Measurements from ENCODE around the gene TMEM39B.
"Not testable (repeated sequence)": the region's sequence is repeated elsewhere in the genome, so short reads cannot be mapped to it uniquely, and the experiment has no call there.

Gene TMEM39B

DNA sequence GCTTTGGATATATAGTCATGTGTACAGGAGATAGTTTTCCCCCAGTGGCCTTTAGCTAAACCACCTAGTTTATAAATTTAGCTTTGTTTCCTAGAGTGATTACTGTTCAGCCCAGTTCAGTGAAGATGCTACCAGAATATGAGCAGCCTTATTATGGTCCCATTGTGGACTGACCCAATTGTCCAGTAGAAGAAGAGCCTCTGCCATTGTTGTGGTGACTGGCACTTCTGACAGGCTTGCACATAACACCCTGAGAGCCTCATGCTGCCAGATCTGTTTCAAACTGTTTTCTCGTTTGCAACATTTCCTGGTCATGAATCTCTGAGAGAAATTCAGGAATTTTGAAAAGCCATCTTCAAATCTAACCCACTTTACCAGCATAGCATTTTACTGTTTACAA is 55.7 kb downstream of the TMEM39B start:
- Histone ChIP-seq H3K18ac (ENCODE audit: low read depth in 1 of 2, low read length in 2 of 2) (no peak overlapping the region), H3K4ac (ENCODE audit: low read depth in 1 of 2, low read length in 2 of 2) (no peak overlapping the region), H3K79me1 (replicated peaks; ENCODE audit: low read length, poor library complexity, severe bottlenecking) (no peaks in the 10 kb centered on the region), H2BK12ac (ENCODE audit: low read length in 2 of 2) (no peak overlapping the region), H3K27ac (ENCODE audit: low read length, poor library complexity, severe bottlenecking) (no peak overlapping the region), H4K8ac (ENCODE audit: low read length) (no peak overlapping the region), H2BK15ac (ENCODE audit: low read depth, poor library complexity, severe bottlenecking) (no peak overlapping the region), H3K23ac (ENCODE audit: low read length in 2 of 2) (no peak overlapping the region), H3K27me3 (ENCODE audit: control insufficient read depth in 1 of 2, insufficient read depth in 1 of 2, low read length in 2 of 2) (no peaks in the 10 kb centered on the region), H3K9me3 (ENCODE audit: control insufficient read depth, low read length) (no peaks in the 10 kb centered on the region), H3K9ac (ENCODE audit: low read length) (no peak overlapping the region), H3K4me1 (ENCODE audit: control insufficient read depth, insufficient read depth, low read depth, low read length) (peaks cover 8% of the 10 kb centered on the region), H2BK120ac (ENCODE audit: low read depth, low read length) (no peak overlapping the region), H3K4me2 (ENCODE audit: low read length, poor library complexity, severe bottlenecking) (no peak overlapping the region), H3K4me3 (ENCODE audit: insufficient read depth in 1 of 2, low read depth in 1 of 2, low read length in 2 of 2) (no peak overlapping the region), H4K91ac (ENCODE audit: low read length) (no peak overlapping the region), H2AFZ (ENCODE audit: low read depth, low read length) (no peak overlapping the region), H3K36me3 (ENCODE audit: control insufficient read depth in 1 of 2, insufficient read depth in 2 of 2, low read depth in 1 of 2, low read length in 2 of 2) (peaks cover 5 to 8% of the 10 kb centered on the region in 2 experiments), H3K14ac (ENCODE audit: low read length in 2 of 2) (no peak overlapping the region), H2AK5ac (ENCODE audit: low read length, severe bottlenecking) (no peak overlapping the region), H2BK5ac (ENCODE audit: low read depth, low read length, poor library complexity, severe bottlenecking) (no peak overlapping the region)
- WGBS: 100% methylated on average over 1 of the region's 1 CpG
- no peak for DNase-seq

DNA sequence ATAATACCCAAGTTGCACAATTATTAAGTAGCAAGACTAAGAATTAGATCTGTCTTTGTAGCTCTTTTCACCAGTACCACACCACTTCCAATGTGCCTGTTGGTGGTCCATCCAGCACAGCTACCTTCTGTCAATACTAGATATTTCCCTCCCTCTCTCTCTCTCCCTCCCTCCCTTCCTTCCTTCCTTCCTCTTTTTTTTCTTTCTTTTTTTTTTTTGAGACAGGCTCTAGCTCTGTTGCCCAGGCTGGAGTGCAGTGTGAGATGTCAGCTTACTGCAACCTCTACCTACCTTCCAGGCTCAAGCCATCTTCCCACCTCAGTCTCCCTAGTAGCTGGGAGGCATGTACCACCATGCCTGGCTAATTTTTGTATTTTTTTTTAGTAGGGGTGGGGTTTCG is 56.2 kb downstream of the TMEM39B start:
- Histone ChIP-seq H3K18ac (ENCODE audit: low read depth in 1 of 2, low read length in 2 of 2) (no peak overlapping the region), H2BK120ac (ENCODE audit: low read depth, low read length) (no peak overlapping the region), H3K27me3 (ENCODE audit: control insufficient read depth in 1 of 2, insufficient read depth in 1 of 2, low read length in 2 of 2) (no peaks in the 10 kb centered on the region), H2BK5ac (ENCODE audit: low read depth, low read length, poor library complexity, severe bottlenecking) (no peak overlapping the region), H3K4me1 (ENCODE audit: control insufficient read depth, insufficient read depth, low read depth, low read length) (peaks cover 9% of the 10 kb centered on the region), H2BK12ac (ENCODE audit: low read length in 2 of 2) (no peak overlapping the region), H4K91ac (ENCODE audit: low read length) (no peak overlapping the region), H4K8ac (ENCODE audit: low read length) (no peak overlapping the region), H2AFZ (ENCODE audit: low read depth, low read length) (no peak overlapping the region), H3K14ac (ENCODE audit: low read length in 2 of 2) (no peak overlapping the region), H3K23ac (ENCODE audit: low read length in 2 of 2) (no peak overlapping the region), H3K27ac (ENCODE audit: low read length, poor library complexity, severe bottlenecking) (no peak overlapping the region), H2BK15ac (ENCODE audit: low read depth, poor library complexity, severe bottlenecking) (no peak overlapping the region), H3K36me3 (ENCODE audit: control insufficient read depth in 1 of 2, insufficient read depth in 2 of 2, low read depth in 1 of 2, low read length in 2 of 2) (peaks cover 5 to 8% of the 10 kb centered on the region in 2 experiments), H3K4me2 (ENCODE audit: low read length, poor library complexity, severe bottlenecking) (no peak overlapping the region), H3K4me3 (ENCODE audit: insufficient read depth in 1 of 2, low read depth in 1 of 2, low read length in 2 of 2) (no peak overlapping the region), H3K4ac (ENCODE audit: low read depth in 1 of 2, low read length in 2 of 2) (no peak overlapping the region), H3K9ac (ENCODE audit: low read length) (no peak overlapping the region), H3K79me1 (replicated peaks; ENCODE audit: low read length, poor library complexity, severe bottlenecking) (no peaks in the 10 kb centered on the region), H3K9me3 (ENCODE audit: control insufficient read depth, low read length) (no peaks in the 10 kb centered on the region), H2AK5ac (ENCODE audit: low read length, severe bottlenecking) (no peak overlapping the region)
- DNase-seq: no peak
- WGBS: 100% methylated on average over 1 of the region's 1 CpG

DNA sequence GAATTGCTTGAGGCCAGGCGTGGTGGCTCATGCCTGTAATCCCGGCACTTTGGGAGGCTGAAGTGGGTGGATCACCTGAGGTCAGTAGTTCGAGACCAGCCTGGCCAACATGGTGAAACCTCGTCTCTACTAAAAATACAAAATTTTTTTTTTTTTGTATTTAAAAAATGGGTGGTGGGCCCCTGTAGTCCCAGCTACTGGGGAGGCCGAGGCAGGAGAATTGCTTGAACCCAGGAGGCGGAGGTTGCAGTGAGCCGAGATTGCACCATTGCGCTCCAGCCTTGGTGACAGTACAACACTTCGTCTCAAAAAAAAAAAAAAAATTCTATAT is 61.2 kb downstream of the TMEM39B start:
- H2BK15ac ChIP-seq (ENCODE audit: low read depth, poor library complexity, severe bottlenecking); H4K8ac ChIP-seq (ENCODE audit: low read length); H3K4me2 ChIP-seq (ENCODE audit: low read length, poor library complexity, severe bottlenecking); H3K79me1 ChIP-seq (replicated peaks; ENCODE audit: low read length, poor library complexity, severe bottlenecking); H3K9me3 ChIP-seq (ENCODE audit: control insufficient read depth, low read length); H3K4ac ChIP-seq (ENCODE audit: low read depth in 1 of 2, low read length in 2 of 2); H2AFZ ChIP-seq (ENCODE audit: low read depth, low read length); H2BK12ac ChIP-seq (ENCODE audit: low read length in 2 of 2); H2BK5ac ChIP-seq (ENCODE audit: low read depth, low read length, poor library complexity, severe bottlenecking); H3K4me1 ChIP-seq (ENCODE audit: control insufficient read depth, insufficient read depth, low read depth, low read length); H2AK5ac ChIP-seq (ENCODE audit: low read length, severe bottlenecking); H3K18ac ChIP-seq (ENCODE audit: low read depth in 1 of 2, low read length in 2 of 2); H3K14ac ChIP-seq (ENCODE audit: low read length in 2 of 2); H3K4me3 ChIP-seq (ENCODE audit: insufficient read depth in 1 of 2, low read depth in 1 of 2, low read length in 2 of 2); H4K91ac ChIP-seq (ENCODE audit: low read length); DNase-seq; H3K36me3 ChIP-seq (ENCODE audit: control insufficient read depth in 1 of 2, insufficient read depth in 2 of 2, low read depth in 1 of 2, low read length in 2 of 2); H3K27me3 ChIP-seq (ENCODE audit: control insufficient read depth in 1 of 2, insufficient read depth in 1 of 2, low read length in 2 of 2); H3K23ac ChIP-seq (ENCODE audit: low read length in 2 of 2); H2BK120ac ChIP-seq (ENCODE audit: low read depth, low read length): not testable (repeated sequence)
- WGBS: 97% methylated on average over 3 of the region's 9 CpGs
- Histone ChIP-seq H3K9ac (ENCODE audit: low read length) (peak overlapping the region; percentile 54), H3K27ac (ENCODE audit: low read length, poor library complexity, severe bottlenecking) (peak overlapping the region; percentile 82)

DNA sequence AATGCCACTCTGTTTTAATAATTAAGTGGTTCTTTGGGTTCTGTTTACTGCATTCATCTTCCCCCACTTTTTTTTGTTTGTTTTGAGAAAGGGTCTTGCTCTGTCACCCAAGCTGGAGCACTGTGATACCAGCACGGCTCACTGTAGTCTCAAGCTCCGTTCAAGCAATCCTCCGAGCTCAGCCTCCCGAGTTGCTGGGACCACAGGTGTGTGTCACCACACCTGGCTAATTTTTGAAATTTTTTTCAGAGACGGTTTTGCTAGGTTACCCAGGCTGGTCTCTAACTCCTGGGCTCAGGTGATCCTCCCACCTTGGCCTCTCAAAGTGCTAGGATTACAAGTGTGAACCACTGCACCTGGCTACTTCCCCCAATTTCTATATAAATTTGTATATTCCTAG is 64.4 kb downstream of the TMEM39B start:
- no peak overlapping the region for H3K4me3 ChIP-seq (ENCODE audit: insufficient read depth in 1 of 2, low read depth in 1 of 2, low read length in 2 of 2)
- 95% methylated on average over 5 of the region's 5 CpGs for WGBS
- no peak overlapping the region for H2AFZ ChIP-seq (ENCODE audit: low read depth, low read length)
- H3K23ac ChIP-seq (ENCODE audit: low read length in 2 of 2): no peak overlapping the region
- no peak overlapping the region for H3K9ac ChIP-seq (ENCODE audit: low read length)
- peaks cover 9% of the 10 kb centered on the region for H3K4me1 ChIP-seq (ENCODE audit: control insufficient read depth, insufficient read depth, low read depth, low read length)
- H3K27ac ChIP-seq (ENCODE audit: low read length, poor library complexity, severe bottlenecking): no peak overlapping the region
- H2BK15ac ChIP-seq (ENCODE audit: low read depth, poor library complexity, severe bottlenecking): no peak overlapping the region
- H3K27me3 ChIP-seq (ENCODE audit: control insufficient read depth in 1 of 2, insufficient read depth in 1 of 2, low read length in 2 of 2): no peaks in the 10 kb centered on the region
- H4K8ac ChIP-seq (ENCODE audit: low read length): no peak overlapping the region
- no peaks in the 10 kb centered on the region for H3K9me3 ChIP-seq (ENCODE audit: control insufficient read depth, low read length)
- no peak overlapping the region for H2BK12ac ChIP-seq (ENCODE audit: low read length in 2 of 2)
- no peak overlapping the region for H4K91ac ChIP-seq (ENCODE audit: low read length)
- no peak overlapping the region for H3K18ac ChIP-seq (ENCODE audit: low read depth in 1 of 2, low read length in 2 of 2)
- no peak overlapping the region for H2BK5ac ChIP-seq (ENCODE audit: low read depth, low read length, poor library complexity, severe bottlenecking)
- no peak overlapping the region for H3K4me2 ChIP-seq (ENCODE audit: low read length, poor library complexity, severe bottlenecking)
- peaks cover 0 to 4% of the 10 kb centered on the region in 2 experiments for H3K36me3 ChIP-seq (ENCODE audit: control insufficient read depth in 1 of 2, insufficient read depth in 2 of 2, low read depth in 1 of 2, low read length in 2 of 2)
- H3K79me1 ChIP-seq (replicated peaks; ENCODE audit: low read length, poor library complexity, severe bottlenecking): no peaks in the 10 kb centered on the region
- H2BK120ac ChIP-seq (ENCODE audit: low read depth, low read length): no peak overlapping the region
- no peak overlapping the region for H2AK5ac ChIP-seq (ENCODE audit: low read length, severe bottlenecking)
- H3K4ac ChIP-seq (ENCODE audit: low read depth in 1 of 2, low read length in 2 of 2): no peak overlapping the region
- DNase-seq: no peak
- H3K14ac ChIP-seq (ENCODE audit: low read length in 2 of 2): no peak overlapping the region
